ENCODE measurements around the gene VPS54. TPM values are rescaled to one million over a fixed set of nuclear protein-coding genes. Genes with fewer than 3 reads are reported as not detected.
A peak's percentile ranks its signal among the peaks of the same experiment; 100 is the strongest.

The VPS54 gene
- total RNA-seq, 1 donor from 2014 or later = 15.0 TPM

- no peak overlapping the region for H3K4me3 Mint-ChIP-seq (ENCODE audit: unreplicated experiment)
- H3K27ac Mint-ChIP-seq (ENCODE audit: unreplicated experiment) = peak overlapping the region; percentile 49
Measured at GRCh38 chr2:63893163-63893562, 126.1 kb downstream of the VPS54 start.

GRCh38 chr2:63891488-63892030 lies 127.7 kb downstream of the VPS54 start:
- H3K36me3 Mint-ChIP-seq (ENCODE audit: low read depth) = peaks cover 32% of the 10 kb centered on the region
- no peaks in the 10 kb centered on the region for H3K27me3 Mint-ChIP-seq (ENCODE audit: low read depth)
- no peak for TF ChIP-seq CTCF (IDR thresholded peaks at IDR 0.05)
- no peak for DNase-seq (ENCODE audit: low spot score)
- no peak overlapping the region for H3K4me3 Mint-ChIP-seq (ENCODE audit: unreplicated experiment)
- peak overlapping the region; percentile 0 for H3K27ac Mint-ChIP-seq (ENCODE audit: unreplicated experiment)
- peaks cover 16% of the 10 kb centered on the region for H3K4me1 Mint-ChIP-seq (ENCODE audit: low read depth)
- H3K9me3 Mint-ChIP-seq (ENCODE audit: low read depth) = no peaks in the 10 kb centered on the region

More at GRCh38 chr2:63893163-63893562, 126.1 kb downstream of the VPS54 start:
- Mint-ChIP-seq H3K27me3 (ENCODE audit: low read depth) (no peaks in the 10 kb centered on the region), H3K36me3 (ENCODE audit: low read depth) (peaks cover 31% of the 10 kb centered on the region), H3K4me1 (ENCODE audit: low read depth) (peaks cover 16% of the 10 kb centered on the region), H3K9me3 (ENCODE audit: low read depth) (no peaks in the 10 kb centered on the region)
- DNase-seq (ENCODE audit: low spot score) = no peak
- no peak for TF ChIP-seq CTCF (IDR thresholded peaks at IDR 0.05)

- H3K27me3 Mint-ChIP-seq (ENCODE audit: low read depth) = no peaks in the 10 kb centered on the region
- peaks cover 30% of the 10 kb centered on the region for H3K36me3 Mint-ChIP-seq (ENCODE audit: low read depth)
- no peak overlapping the region for H3K27ac Mint-ChIP-seq (ENCODE audit: unreplicated experiment)
- H3K4me3 Mint-ChIP-seq (ENCODE audit: unreplicated experiment) = no peak overlapping the region
- no peaks in the 10 kb centered on the region for H3K9me3 Mint-ChIP-seq (ENCODE audit: low read depth)
- peaks cover 16% of the 10 kb centered on the region for H3K4me1 Mint-ChIP-seq (ENCODE audit: low read depth)
- no peak for TF ChIP-seq CTCF (IDR thresholded peaks at IDR 0.05)
- DNase-seq (ENCODE audit: low spot score) = no peak
Measured at GRCh38 chr2:63890678-63891077, 128.6 kb downstream of the VPS54 start.

- DNase-seq (ENCODE audit: low spot score) = no peak
- peak overlapping the region; percentile 29 for H3K27ac Mint-ChIP-seq (ENCODE audit: unreplicated experiment)
- no peaks in the 10 kb centered on the region for H3K27me3 Mint-ChIP-seq (ENCODE audit: low read depth)
- peaks cover 29% of the 10 kb centered on the region for H3K36me3 Mint-ChIP-seq (ENCODE audit: low read depth)
- H3K9me3 Mint-ChIP-seq (ENCODE audit: low read depth) = no peaks in the 10 kb centered on the region
- peak; percentile 89 for TF ChIP-seq CTCF (IDR thresholded peaks at IDR 0.05)
- H3K4me1 Mint-ChIP-seq (ENCODE audit: low read depth) = peaks cover 16% of the 10 kb centered on the region
- no peak overlapping the region for H3K4me3 Mint-ChIP-seq (ENCODE audit: unreplicated experiment)
Measured at GRCh38 chr2:63888490-63889402, 130.5 kb downstream of the VPS54 start.

GRCh38 chr2:63888053-63888452 lies 131.2 kb downstream of the VPS54 start:
- no peak for DNase-seq (ENCODE audit: low spot score)
- Mint-ChIP-seq H3K4me1 (ENCODE audit: low read depth) (peaks cover 12% of the 10 kb centered on the region), H3K27ac (ENCODE audit: unreplicated experiment) (no peak overlapping the region), H3K36me3 (ENCODE audit: low read depth) (peaks cover 29% of the 10 kb centered on the region), H3K27me3 (ENCODE audit: low read depth) (no peaks in the 10 kb centered on the region), H3K9me3 (ENCODE audit: low read depth) (no peaks in the 10 kb centered on the region), H3K4me3 (ENCODE audit: unreplicated experiment) (no peak overlapping the region)
- no peak for TF ChIP-seq CTCF (IDR thresholded peaks at IDR 0.05)
